H9 (cell line): ENCODE data around the gene XPNPEP3. TPM values are rescaled to one million over a fixed set of nuclear protein-coding genes. Genes with fewer than 3 reads are reported as not detected.

ENCODE experiments used
- DNase-seq: peaks from one replicate; pipeline ENCODE4 v3.0.0-alpha.2; 2017
- H2AFZ ChIP-seq: one replicate; pipeline ENCODE4 v1.6.1; 2013; ENCODE audit warnings: mild to moderate bottlenecking, low read length, control low read depth, moderate library complexity
- H2AK5ac ChIP-seq: 2 replicates; pipeline ENCODE4 v1.6.1; 2013; ENCODE audit warnings: low read length, control low read depth, mixed read lengths; ENCODE audit not compliant: insufficient read length
- H2BK120ac ChIP-seq: one replicate; pipeline ENCODE4 v1.6.1; 2013; ENCODE audit warnings: low read depth, mild to moderate bottlenecking, low read length, control low read depth, inconsistent platforms; ENCODE audit not compliant: poor library complexity, severe bottlenecking
- H2BK12ac ChIP-seq: 2 replicates; pipeline ENCODE4 v1.6.1; 2013; ENCODE audit warnings: low read length, control low read depth, mixed read lengths, low read depth; ENCODE audit not compliant: insufficient read length
- H2BK15ac ChIP-seq: 2 replicates; pipeline ENCODE4 v1.6.1; 2013; ENCODE audit warnings: low read depth, low read length, control low read depth
- H2BK20ac ChIP-seq: one replicate; pipeline ENCODE4 v1.6.1; 2013; ENCODE audit warnings: low read depth, mild to moderate bottlenecking, low read length, control low read depth, inconsistent platforms; ENCODE audit not compliant: poor library complexity, severe bottlenecking
- H2BK5ac ChIP-seq: 2 replicates; pipeline ENCODE4 v1.6.1; 2013; ENCODE audit warnings: low read length, control low read depth, mixed read lengths; ENCODE audit not compliant: insufficient read length
- H3K14ac ChIP-seq: 2 replicates; pipeline ENCODE4 v1.6.1; 2013; ENCODE audit warnings: low read length, control low read depth; ENCODE audit not compliant: insufficient read depth
- H3K18ac ChIP-seq: 2 replicates; pipeline ENCODE4 v1.6.1; 2013; ENCODE audit warnings: low read depth, mild to moderate bottlenecking, mixed read lengths, low read length, control low read depth; ENCODE audit not compliant: insufficient read length
- H3K23ac ChIP-seq: 2 replicates; pipeline ENCODE4 v1.6.1; 2013; ENCODE audit warnings: low read length, control low read depth, mixed read lengths, low read depth; ENCODE audit not compliant: insufficient read length
- H3K23me2 ChIP-seq: 2 replicates; pipeline ENCODE4 v1.6.1; 2013; ENCODE audit warnings: low read depth, mild to moderate bottlenecking, mixed read lengths, low read length, control low read depth; ENCODE audit not compliant: insufficient read length, poor library complexity, severe bottlenecking
- H3K27ac ChIP-seq: 2 replicates; pipeline ENCODE4 v1.5.1; 2013; ENCODE audit warnings: low read length, control low read depth, mixed read lengths, low read depth; ENCODE audit not compliant: insufficient read length
- H3K27me3 ChIP-seq: 2 replicates; pipeline ENCODE4 v1.6.1; 2013; ENCODE audit warnings: low read length, control low read depth, inconsistent platforms; ENCODE audit not compliant: insufficient read depth
- H3K4ac ChIP-seq: 2 replicates; pipeline ENCODE4 v1.6.1; 2013; ENCODE audit warnings: low read depth, mild to moderate bottlenecking, control low read depth, inconsistent platforms, low read length, moderate library complexity
- H3K4me1 ChIP-seq: 2 replicates; pipeline ENCODE4 v1.6.1; 2013; ENCODE audit warnings: low read length, control low read depth, inconsistent platforms; ENCODE audit not compliant: insufficient read depth
- H3K4me2 ChIP-seq: 2 replicates; pipeline ENCODE4 v1.6.1; 2013; ENCODE audit warnings: low read length, control low read depth, mixed read lengths; ENCODE audit not compliant: insufficient read length, insufficient read depth
- H3K56ac ChIP-seq: 2 replicates; pipeline ENCODE4 v1.6.1; 2013; ENCODE audit warnings: low read depth, mild to moderate bottlenecking, mixed read lengths, low read length, control low read depth; ENCODE audit not compliant: insufficient read length
- H3K79me1 ChIP-seq: 2 replicates; pipeline ENCODE4 v1.6.1; 2013; ENCODE audit warnings: low read depth, mild to moderate bottlenecking, moderate library complexity, low read length, control low read depth, inconsistent platforms; ENCODE audit not compliant: insufficient read depth, poor library complexity, severe bottlenecking
- H3K79me2 ChIP-seq: 2 replicates; pipeline ENCODE4 v1.6.1; 2013; ENCODE audit warnings: low read length, control low read depth, inconsistent platforms; ENCODE audit not compliant: insufficient read depth
- H3K9ac ChIP-seq: 2 replicates; pipeline ENCODE4 v1.6.1; 2013; ENCODE audit warnings: low read length, control low read depth, mixed read lengths; ENCODE audit not compliant: insufficient read length; ENCODE audit errors: extremely low read depth
- H3K9me3 ChIP-seq: one replicate; pipeline ENCODE4 v1.6.1; 2013; ENCODE audit warnings: low read depth, low read length, inconsistent platforms; ENCODE audit not compliant: control insufficient read depth
- H3T11ph ChIP-seq: one replicate; pipeline ENCODE4 v1.6.1; 2013; ENCODE audit warnings: mild to moderate bottlenecking, low read length, control low read depth, inconsistent platforms
- H4K20me1 ChIP-seq: one replicate; pipeline ENCODE4 v1.6.1; 2013; ENCODE audit not compliant: control insufficient read depth, insufficient read length, insufficient read depth
- H4K5ac ChIP-seq: 2 replicates; pipeline ENCODE4 v1.6.1; 2013; ENCODE audit warnings: low read depth, mild to moderate bottlenecking, mixed read lengths, low read length, control low read depth; ENCODE audit not compliant: insufficient read length
- H4K8ac ChIP-seq: replicated peaks from 2 replicates; pipeline ENCODE4 v1.6.1; 2013; ENCODE audit warnings: low read length, control low read depth, mixed read lengths, low read depth; ENCODE audit not compliant: insufficient read length
- H4K91ac ChIP-seq: 2 replicates; pipeline ENCODE4 v1.6.1; 2013; ENCODE audit warnings: low read depth, mild to moderate bottlenecking, moderate library complexity, mixed read lengths, low read length, control low read depth; ENCODE audit not compliant: insufficient read length
- H3K27ac Mint-ChIP-seq, 3 experiments: 2 replicates in 2 of 3; 3 replicates in 1 of 3; pipeline ENCODE4 v1.8.0; 2020 to 2021; ENCODE audit warnings: mixed read lengths in 3 of 3, mild to moderate bottlenecking in 1 of 3, moderate library complexity in 1 of 3
- H3K27me3 Mint-ChIP-seq: 2 replicates; pipeline ENCODE4 v1.8.0; 2021; ENCODE audit warnings: low read depth, mild to moderate bottlenecking, moderate library complexity, mixed read lengths
- H3K36me3 Mint-ChIP-seq, 3 experiments: 2 replicates in 2 of 3; 3 replicates in 1 of 3; pipeline ENCODE4 v1.8.0; 2020 to 2021; ENCODE audit warnings: low read depth in 3 of 3, mixed read lengths in 3 of 3; ENCODE audit not compliant: insufficient read depth in 1 of 3
- H3K4me1 Mint-ChIP-seq, 2 experiments: 2 replicates each; pipeline ENCODE4 v1.8.0; 2020; ENCODE audit warnings: mixed read lengths in 2 of 2
- H3K4me3 Mint-ChIP-seq, 2 experiments: 2 replicates in 1 of 2; 3 replicates in 1 of 2; pipeline ENCODE4 v1.8.0; 2020 to 2021; ENCODE audit warnings: mild to moderate bottlenecking in 2 of 2, mixed read lengths in 2 of 2, moderate library complexity in 1 of 2
- H3K9me3 Mint-ChIP-seq, 2 experiments: 2 replicates in 1 of 2; 3 replicates in 1 of 2; pipeline ENCODE4 v1.8.0; 2020; ENCODE audit warnings: mild to moderate bottlenecking in 2 of 2, mixed read lengths in 2 of 2, moderate library complexity in 1 of 2
- CTCF ChIP-seq: fragments of 200-600 bp; sonication (generic); conservative IDR thresholded peaks from 3 replicates; pipeline ENCODE4 v1.8.0; 2021; ENCODE audit warnings: antibody characterized with exemption, mild to moderate bottlenecking
- WGBS: extraction: QIAGEN DNeasy Blood & Tissue Kit; methylation state at CpG from one replicate; pipeline ENCODE4 v1.1.7; 2013; ENCODE audit warnings: missing lambda C conversion rate, low lambda C conversion rate, mixed read lengths; ENCODE audit not compliant: insufficient read length; ENCODE audit errors: extremely low coverage; 5-methylcytosine and 5-hydroxymethylcytosine counted together
- total RNA-seq: library from RNA; stranded (reverse); gene quantifications from 2 replicates; pipeline ENCODE4 v1.2.1, GENCODE V29; 2021

Gene XPNPEP3
- total RNA-seq, 1 experiment from 2014 or later = 18.3 TPM

DNA sequence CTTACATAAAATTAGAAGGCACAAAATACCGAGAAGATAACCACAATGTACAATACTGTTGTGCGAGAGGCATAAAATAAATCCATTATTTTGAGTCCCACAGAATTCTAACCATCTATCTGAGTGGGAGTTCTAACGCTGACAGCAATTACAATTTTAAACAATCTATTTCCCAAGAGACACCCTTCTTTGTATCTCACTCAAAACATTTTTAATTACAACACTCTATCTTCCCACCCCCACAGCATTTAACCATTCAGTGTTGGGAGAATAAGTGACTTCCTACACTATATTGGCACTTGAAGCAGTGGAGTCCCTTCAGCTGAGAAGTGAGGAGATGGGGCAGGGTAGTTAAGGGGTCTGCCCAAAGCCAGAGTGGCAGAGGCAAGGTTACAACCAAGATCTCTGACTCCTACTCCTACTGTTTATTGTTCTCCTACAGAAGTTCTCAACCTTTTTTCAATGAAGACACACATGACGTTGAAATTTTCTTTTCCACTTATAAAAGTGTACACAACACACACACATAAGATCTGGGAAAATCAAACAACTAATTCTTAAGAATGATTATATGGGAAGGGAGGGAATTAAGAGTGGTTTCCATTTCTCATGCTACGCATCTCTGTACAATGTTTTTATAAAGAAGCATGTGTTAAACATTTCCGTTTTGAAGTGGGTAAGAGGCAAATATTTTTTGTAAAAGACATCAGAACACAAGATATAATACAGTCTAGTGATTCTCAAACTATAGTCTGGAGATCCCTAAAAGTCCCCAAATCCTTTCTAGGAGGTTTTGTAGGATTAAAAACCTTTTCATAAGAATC lies 48.7 kb upstream of the XPNPEP3 start:
- no peak overlapping the region for H2BK120ac ChIP-seq
- no peak overlapping the region for H3K18ac ChIP-seq
- no peak for DNase-seq
- no peaks in the 10 kb centered on the region for H3K4me1 ChIP-seq
- Mint-ChIP-seq H3K27ac (no peak overlapping the region; a peak in 1 of 7 replicates), H3K36me3 (peaks cover 0 to 8% (median 5%) of the 10 kb centered on the region in 3 experiments; a peak in 4 of 7 replicates), H3K9me3 (no peaks in the 10 kb centered on the region), H3K4me3 (no peak overlapping the region), H3K27me3 (no peaks in the 10 kb centered on the region), H3K4me1 (no peaks in the 10 kb centered on the region; a peak in 1 of 4 replicates)
- H4K5ac ChIP-seq = no peak overlapping the region
- no peaks in the 10 kb centered on the region for H3K23me2 ChIP-seq
- no peak overlapping the region for H3K4me2 ChIP-seq
- H2BK12ac ChIP-seq = no peak overlapping the region
- no peak overlapping the region for H2BK20ac ChIP-seq
- no peaks in the 10 kb centered on the region; the same call in 1 of the 2 replicates for H3K79me2 ChIP-seq
- no peak overlapping the region for H3K9ac ChIP-seq
- H3K27me3 ChIP-seq = no peaks in the 10 kb centered on the region
- no peak overlapping the region for H2BK15ac ChIP-seq
- H3T11ph ChIP-seq = no peak overlapping the region
- TF ChIP-seq CTCF = no peak
- H2AK5ac ChIP-seq = no peak overlapping the region
- no peak overlapping the region for H3K23ac ChIP-seq
- H3K9me3 ChIP-seq = no peaks in the 10 kb centered on the region
- H3K56ac ChIP-seq = no peak overlapping the region
- H2BK5ac ChIP-seq = no peak overlapping the region
- H4K91ac ChIP-seq = no peak overlapping the region
- no peak overlapping the region for H3K27ac ChIP-seq
- H4K20me1 ChIP-seq = no peaks in the 10 kb centered on the region
- no peak overlapping the region for H4K8ac ChIP-seq
- no peak overlapping the region for H2AFZ ChIP-seq
- no peak overlapping the region for H3K14ac ChIP-seq
- no peak overlapping the region for H3K4ac ChIP-seq
- peaks cover 3% of the 10 kb centered on the region for H3K79me1 ChIP-seq
- WGBS = no CpG with 5 or more reads among the region's 6 CpGs
